ENCODE data around the gene LRGUK.
A peak's percentile ranks its signal among the peaks of the same experiment; 100 is the strongest.
"Not testable (repeated sequence)": the region's sequence is repeated elsewhere in the genome, so short reads cannot be mapped to it uniquely, and the experiment has no call there.

Gene LRGUK

DNA sequence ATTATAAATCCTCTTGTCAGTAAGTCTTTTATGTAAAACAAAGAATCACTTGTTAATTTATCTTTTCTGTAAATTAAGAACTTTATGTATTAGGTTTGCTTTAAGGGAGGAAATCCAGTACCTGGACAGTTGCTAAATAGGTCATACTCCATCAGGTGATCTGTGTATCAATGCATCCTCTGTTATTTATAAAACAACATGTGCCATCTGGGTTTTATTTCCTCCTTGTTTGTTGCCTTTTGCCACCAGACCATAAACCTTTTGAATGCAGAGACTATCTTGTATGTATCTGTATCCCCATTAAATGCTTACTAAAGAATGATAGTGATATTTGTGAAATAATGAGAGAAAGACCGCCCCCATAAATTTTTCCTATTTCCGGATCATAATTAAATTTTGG lies 119.6 kb downstream of the LRGUK start:
- no peak for DNase-seq

GRCh38 chr7:134248196-134248595 lies 121.1 kb downstream of the LRGUK start:
- DNase-seq, result no peak

GRCh38 chr7:134254311-134254710 lies 127.2 kb downstream of the LRGUK start:
- DNase-seq, result peak; percentile 37

DNA sequence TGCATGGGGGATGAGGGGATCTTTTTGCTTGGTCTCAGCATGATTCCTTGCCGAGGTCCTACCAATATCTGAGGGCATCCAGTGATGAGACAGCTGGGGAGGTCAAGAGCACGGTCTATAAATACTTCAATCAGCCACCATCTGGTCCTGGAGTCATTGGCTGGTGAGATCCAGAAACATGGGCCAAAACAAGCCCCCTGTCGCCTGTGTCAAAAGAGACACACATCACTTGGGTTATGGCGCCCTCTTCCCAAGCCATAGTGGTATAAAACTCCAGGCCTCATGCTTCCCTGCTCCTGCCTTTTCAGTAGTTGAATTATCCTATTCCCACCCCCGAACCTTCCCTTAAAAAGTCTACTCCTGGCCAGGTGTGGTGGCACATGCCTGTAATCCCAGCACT lies 128.7 kb downstream of the LRGUK start:
- DNase-seq, result peak; percentile 92

DNA sequence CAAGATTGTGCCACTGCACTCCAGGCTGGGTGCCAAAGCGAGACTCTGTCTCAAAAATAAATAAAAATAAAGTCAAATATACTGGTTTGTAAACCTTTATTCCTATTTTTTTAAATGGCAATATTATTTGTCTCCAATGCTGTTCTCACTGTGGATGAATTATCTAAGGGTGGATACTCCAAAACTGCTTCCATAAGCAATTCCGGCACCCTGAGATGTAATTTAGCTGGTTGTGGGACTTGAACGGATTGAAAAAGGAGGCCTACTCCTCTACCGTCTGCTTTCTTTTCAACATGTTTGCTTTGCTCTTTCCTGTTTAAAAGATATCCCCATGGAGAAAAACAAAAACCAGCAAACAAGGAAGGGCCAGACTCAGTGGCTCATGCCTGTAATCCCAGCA lies 135.2 kb downstream of the LRGUK start:
- no peak for DNase-seq

DNA sequence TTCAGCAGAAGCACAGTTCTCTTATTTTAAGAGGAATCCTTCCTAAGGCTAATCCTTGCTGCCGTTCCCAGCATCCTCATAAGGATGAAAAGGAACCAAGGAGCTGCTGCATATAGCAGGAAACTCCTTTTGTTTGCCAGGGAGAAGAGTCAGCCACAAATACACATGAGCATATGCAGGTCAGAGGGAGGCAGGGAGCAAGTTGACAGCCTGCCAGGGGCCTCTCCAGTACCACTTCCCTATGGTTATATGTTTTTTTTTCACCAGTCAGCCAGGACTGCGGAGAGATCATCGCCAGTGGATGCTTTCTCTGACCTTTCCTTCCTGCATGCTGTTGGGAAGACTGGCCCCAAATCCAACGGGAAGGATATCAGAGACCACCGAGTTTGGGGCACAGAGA lies 149.8 kb downstream of the LRGUK start:
- no peak for DNase-seq

- no peak for DNase-seq
These were observed 151.5 kb downstream of the LRGUK start for GRCh38 chr7:134278502-134279153.

DNA sequence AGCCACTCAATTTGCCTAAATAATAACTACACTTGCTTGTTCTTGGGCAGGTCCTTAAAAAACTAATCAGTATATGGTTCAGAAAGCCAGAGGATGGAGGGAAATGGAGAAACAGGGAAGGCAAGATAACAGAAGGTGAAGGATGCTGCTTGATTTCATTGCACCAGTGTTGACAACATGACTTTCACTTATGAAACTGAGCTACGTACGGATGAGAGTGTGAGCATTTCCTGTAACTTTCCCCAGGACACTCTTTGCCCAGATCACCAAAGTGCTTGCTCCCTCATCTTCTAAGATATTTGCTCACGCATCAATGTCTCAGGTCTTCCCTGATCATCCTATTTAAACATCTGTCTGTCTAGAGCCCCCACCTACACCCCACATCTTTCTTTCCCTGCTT lies 152.2 kb downstream of the LRGUK start:
- no peak for DNase-seq

DNA sequence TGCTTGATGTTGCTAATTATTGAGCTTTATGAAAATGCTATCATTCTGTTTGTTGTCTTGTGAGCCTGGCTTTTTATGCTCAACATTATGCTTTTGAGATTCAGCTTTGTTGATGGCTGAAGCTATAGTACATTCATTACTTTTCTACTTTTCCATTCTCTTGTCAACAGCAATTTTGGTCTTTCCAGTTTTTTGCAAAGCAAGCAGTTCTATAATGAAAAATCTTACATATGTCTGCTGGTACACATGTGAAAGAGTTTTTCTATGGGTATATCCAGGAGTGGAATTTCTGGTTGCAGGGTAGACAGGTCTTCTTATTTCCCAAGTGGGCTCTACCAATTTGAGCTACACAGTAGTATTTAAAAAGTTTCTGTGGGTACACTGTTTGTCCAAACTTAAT lies 152.8 kb downstream of the LRGUK start:
- no peak for DNase-seq

- DNase-seq, result no peak
These were observed 153.4 kb downstream of the LRGUK start for GRCh38 chr7:134280508-134280907.

- no peak for DNase-seq
These were observed 156.9 kb downstream of the LRGUK start for GRCh38 chr7:134284011-134284410.

- DNase-seq, result no peak
These were observed 157.8 kb downstream of the LRGUK start for GRCh38 chr7:134284952-134285351.

- no peak for DNase-seq
These were observed 160.9 kb downstream of the LRGUK start for GRCh38 chr7:134287916-134288659.

DNA sequence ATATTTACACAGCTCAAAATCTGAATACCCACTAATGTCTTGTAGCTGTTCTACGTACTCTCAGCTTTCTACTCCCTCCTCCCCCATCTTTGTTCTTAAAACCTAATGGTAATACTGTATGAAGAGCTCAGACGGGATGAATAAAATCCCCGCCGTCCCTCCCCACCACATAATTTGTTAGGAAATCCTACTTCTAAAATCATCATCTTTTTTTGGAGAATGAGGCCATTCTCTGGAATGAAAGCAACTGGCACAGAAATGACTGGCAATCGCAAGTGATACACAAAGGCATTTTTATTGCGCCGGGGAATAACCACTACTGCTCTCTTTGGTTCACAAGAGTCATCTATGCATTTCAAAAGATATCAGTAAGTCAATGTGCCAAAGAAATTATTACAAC lies 162.3 kb downstream of the LRGUK start:
- no peak for DNase-seq

DNA sequence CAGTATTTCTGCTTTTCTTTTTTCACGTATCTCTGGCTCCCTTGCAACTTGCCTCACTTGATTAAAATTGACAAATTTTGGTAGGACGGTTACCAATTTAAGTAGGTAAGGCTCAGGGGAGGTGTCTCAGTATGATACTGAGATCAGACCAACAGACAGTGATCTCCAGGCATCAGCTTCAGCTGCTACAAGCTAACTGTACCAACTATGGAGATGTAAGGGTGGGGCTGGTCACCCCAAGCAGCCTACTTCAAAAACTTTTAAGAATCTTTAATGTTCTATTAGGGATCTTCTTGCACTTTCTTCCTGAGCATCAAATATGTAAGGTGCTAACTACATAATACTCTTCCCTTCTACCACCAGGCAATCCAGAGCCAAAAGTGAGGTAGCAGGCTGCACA lies 162.7 kb downstream of the LRGUK start:
- no peak for DNase-seq

GRCh38 chr7:134290286-134290685 lies 163.1 kb downstream of the LRGUK start:
- DNase-seq, result no peak

- no peak for DNase-seq
These were observed 166.0 kb downstream of the LRGUK start for GRCh38 chr7:134293002-134293740.

DNA sequence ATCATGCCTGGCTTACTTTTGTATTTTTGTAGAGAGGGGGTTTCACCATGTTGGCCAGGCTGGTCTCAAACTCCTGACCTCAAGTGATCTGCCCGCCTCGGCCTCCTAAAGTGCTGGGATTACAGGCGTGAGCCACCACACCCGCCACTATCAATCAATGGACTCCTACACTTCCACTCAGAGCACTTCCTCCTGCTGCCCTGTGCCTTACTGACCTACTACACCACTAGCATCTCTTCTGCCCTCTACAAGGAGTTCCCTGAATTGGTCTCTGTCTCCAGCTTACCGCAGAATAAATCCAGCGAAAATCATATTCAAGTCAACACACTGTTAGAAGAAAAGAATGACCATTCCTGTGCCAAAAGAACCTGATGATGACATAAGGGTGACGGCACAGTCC lies 168.8 kb downstream of the LRGUK start:
- DNase-seq, result not testable (repeated sequence)

GRCh38 chr7:134297489-134297888 lies 170.3 kb downstream of the LRGUK start:
- DNase-seq, result no peak

DNA sequence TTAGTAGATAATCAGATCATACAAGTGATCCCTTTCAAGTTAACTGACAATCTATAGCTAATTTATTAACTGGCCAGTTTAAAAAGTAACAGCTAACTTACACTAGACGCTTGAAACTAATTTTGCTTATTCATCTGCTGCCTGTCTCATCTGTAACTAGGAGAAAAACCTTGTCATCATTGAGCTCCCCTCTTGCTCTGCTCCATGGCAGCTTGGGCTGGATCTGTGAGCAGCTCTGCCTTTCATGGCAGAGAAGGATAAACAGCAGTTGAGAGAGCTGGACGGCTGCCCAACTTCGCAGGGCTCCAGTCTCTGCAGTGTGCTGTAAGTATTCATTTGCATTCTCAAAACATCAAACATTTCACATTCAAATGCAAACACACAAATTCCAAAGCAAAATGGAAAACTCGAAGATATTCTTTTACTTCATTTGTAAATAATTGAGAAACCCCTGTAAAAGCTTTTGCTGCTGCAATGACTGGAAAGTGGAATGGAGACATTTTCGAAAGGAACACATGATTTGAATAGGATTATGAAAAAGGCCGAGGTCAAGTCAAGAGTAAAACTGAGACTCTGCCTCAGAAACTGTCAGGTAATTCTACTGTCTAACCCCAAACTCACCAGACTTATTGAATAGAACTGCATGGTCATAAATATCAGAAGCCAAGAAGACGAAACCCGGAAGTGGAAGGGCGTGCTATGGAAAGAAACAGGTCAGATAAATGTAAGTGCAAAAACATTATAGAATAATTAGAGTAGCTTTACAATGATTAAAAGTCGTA lies 172.0 kb downstream of the LRGUK start:
- peak; percentile 81 for DNase-seq

GRCh38 chr7:134300988-134301387 lies 173.8 kb downstream of the LRGUK start:
- no peak for DNase-seq

GRCh38 chr7:134301592-134301991 lies 174.5 kb downstream of the LRGUK start:
- no peak for DNase-seq

- DNase-seq, result no peak
These were observed 175.0 kb downstream of the LRGUK start for GRCh38 chr7:134302120-134302519.

Measured in NCI-H1694 treated with DMSO at 0.1 percent for 48 hours (cell line).